Kidney epithelial cell (primary cell): Measurements from ENCODE around the gene WDR74. TPM values are rescaled to one million over a fixed set of nuclear protein-coding genes. Genes with fewer than 3 reads are reported as not detected.
"Not testable (repeated sequence)": the region's sequence is repeated elsewhere in the genome, so short reads cannot be mapped to it uniquely, and the experiment has no call there.

Experiments
- DNase-seq: peaks from one replicate; pipeline ENCODE4 v3.0.0-alpha.2; 2010; ENCODE audit warnings: low read depth
- H3K27me3 ChIP-seq: 2 replicates; pipeline ENCODE4 v1.6.0; 2011; ENCODE audit warnings: low read length; ENCODE audit not compliant: control insufficient read depth, insufficient read depth
- H3K36me3 ChIP-seq: 2 replicates; pipeline ENCODE4 v1.5.1; 2011; ENCODE audit warnings: low read length; ENCODE audit not compliant: control insufficient read depth, insufficient read depth
- H3K4me3 ChIP-seq: 2 replicates; pipeline ENCODE4 v1.5.1; 2011; ENCODE audit warnings: low read depth, mild to moderate bottlenecking, control low read depth, low read length
- CTCF ChIP-seq: IDR thresholded peaks from 2 replicates; pipeline ENCODE4 v1.5.1; 2011; ENCODE audit warnings: mild to moderate bottlenecking, moderate library complexity, low read length, control low read depth, inconsistent platforms; ENCODE audit not compliant: insufficient read depth, poor library complexity, severe bottlenecking
- total RNA-seq: library from RNA; depleted of rRNA; stranded (reverse); fragments of >200 nt; gene quantifications from 2 replicates; pipeline ENCODE4 v1.2.3, GENCODE V29; 2015

WDR74 gene
- total RNA-seq, 1 donor from 2014 or later = 92.8 TPM

- Histone ChIP-seq H3K4me3 (no peak overlapping the region), H3K36me3 (no peaks in the 10 kb centered on the region), H3K27me3 (no peaks in the 10 kb centered on the region)
- no peak for TF ChIP-seq CTCF
- no peak for DNase-seq
Observed at GRCh38 chr11:62844154-62844553, 4.8 kb upstream of the WDR74 start.

GRCh38 chr11:62843466-62843865 lies 4.1 kb upstream of the WDR74 start:
- no peak for DNase-seq
- no peaks in the 10 kb centered on the region for H3K27me3 ChIP-seq
- H3K36me3 ChIP-seq = no peaks in the 10 kb centered on the region
- no peak overlapping the region for H3K4me3 ChIP-seq
- TF ChIP-seq CTCF = no peak

- not testable (repeated sequence) for H3K36me3 ChIP-seq, DNase-seq, H3K4me3 ChIP-seq, H3K27me3 ChIP-seq
Observed at GRCh38 chr11:62842891-62843290, 3.5 kb upstream of the WDR74 start.

- H3K36me3 ChIP-seq = no peaks in the 10 kb centered on the region
- no peaks in the 10 kb centered on the region for H3K27me3 ChIP-seq
- H3K4me3 ChIP-seq = peak overlapping the region; percentile 25
- no peak for DNase-seq
- TF ChIP-seq CTCF = no peak
Observed at GRCh38 chr11:62842171-62842741, 2.9 kb upstream of the WDR74 start.

GRCh38 chr11:62841361-62842170 lies 2.2 kb upstream of the WDR74 start:
- Histone ChIP-seq H3K4me3 (peak overlapping the region; percentile 25), H3K36me3 (no peaks in the 10 kb centered on the region), H3K27me3 (no peaks in the 10 kb centered on the region)
- TF ChIP-seq CTCF = no peak
- DNase-seq = peak; percentile 99

- H3K4me3 ChIP-seq = peak overlapping the region; percentile 87
- not testable (repeated sequence) for DNase-seq, H3K36me3 ChIP-seq, H3K27me3 ChIP-seq
Observed at GRCh38 chr11:62840721-62841360, 1.5 kb upstream of the WDR74 start.
